Transverse colon (tissue), 4 donors: ENCODE data around the gene CSRP1. TPM values are rescaled to one million over a fixed set of nuclear protein-coding genes. Genes with fewer than 3 reads are reported as not detected.

Experiments used
- DNase-seq: peaks from one replicate; pipeline ENCODE4 v3.0.0-alpha.2; 2019
- H3K27ac ChIP-seq, 4 donors: fragments of 200-600 bp; sonication (generic); 2 replicates each; pipeline ENCODE4 v1.5.1; 2016 to 2018; ENCODE audit warnings: inconsistent platforms in 4 of 4
- H3K27me3 ChIP-seq: fragments of 200-600 bp; sonication (generic); 2 replicates; pipeline ENCODE4 v1.5.1; 2017; ENCODE audit warnings: inconsistent platforms
- H3K36me3 ChIP-seq, 4 donors: fragments of 200-600 bp; sonication (generic); 2 replicates each; pipeline ENCODE4 v1.5.1; 2017 to 2019; ENCODE audit warnings: inconsistent platforms in 4 of 4
- H3K4me1 ChIP-seq, 4 donors: fragments of 200-600 bp; sonication (generic); 2 replicates each; pipeline ENCODE4 v1.5.1; 2017 to 2020; ENCODE audit warnings: inconsistent platforms in 4 of 4
- H3K4me3 ChIP-seq, 4 donors: fragments of 200-600 bp; sonication (generic); 1 replicate in 1 of 4; 2 replicates in 3 of 4; pipeline versions ENCODE4 v1.5.1 to v1.6.1; 2017 to 2019; ENCODE audit warnings: inconsistent platforms in 4 of 4
- H3K9me3 ChIP-seq, 2 donors: fragments of 200-600 bp; sonication (generic); 2 replicates each; pipeline ENCODE4 v1.5.1; 2017 to 2019; ENCODE audit warnings: inconsistent platforms in 2 of 2
- CTCF ChIP-seq, 5 experiments: fragments of 200-600 bp in 3 of 5; fragments of 450-650 bp in 2 of 5; sonication (generic) in 3 of 5; IDR thresholded peaks; 1 replicate in 2 of 5; 2 replicates in 3 of 5; pipeline ENCODE4 v1.5.1; 2016 to 2017; ENCODE audit warnings: antibody characterized with exemption in 5 of 5, inconsistent platforms in 3 of 5, mild to moderate bottlenecking in 2 of 5, moderate library complexity in 1 of 5
- EP300 ChIP-seq: sonication (generic); formaldehyde crosslinking; IDR thresholded peaks from one replicate; pipeline ENCODE4 v1.6.1; 2017; ENCODE audit warnings: antibody characterized with exemption, low read depth
- POLR2A ChIP-seq: fragments of 450-650 bp; IDR thresholded peaks from one replicate; pipeline ENCODE4 v1.6.1; 2016; ENCODE audit warnings: antibody characterized with exemption, mild to moderate bottlenecking, moderate library complexity
- POLR2AphosphoS5 ChIP-seq, 3 donors: sonication (generic); formaldehyde crosslinking; IDR thresholded peaks; one replicate each; pipeline ENCODE4 v1.6.1; 2016; ENCODE audit warnings: antibody characterized with exemption in 3 of 3
- WGBS, 2 donors: methylation state at CpG; one replicate each; pipeline ENCODE4 v1.1.5; 2018; ENCODE audit warnings: low coverage in 1 of 2; 5-methylcytosine and 5-hydroxymethylcytosine counted together
- in situ Hi-C, 4 donors: fragments of 200-750 bp; cut with MboI; loops; one replicate each; pipeline versions ENCODE4 v1.15.0 to v1.15.1; 2017; ENCODE audit warnings: low sequenced_read_pairs in 3 of 4, low pct_ligation_motif_present in 1 of 4, low pct_unique_long_range_greater_than_20kb in 1 of 4
- intact Hi-C: fragments of 100-400 bp; cut with DNase I; formaldehyde crosslinking; loops from one replicate; pipeline ENCODE4 v1.15.1; 2023; ENCODE audit warnings: low total_unique reads
- total RNA-seq, 4 donors: library from RNA; depleted of rRNA; stranded (reverse); fragments of >200 nt; gene quantifications; one replicate each; pipeline ENCODE4 v1.1.0, GENCODE V29; 2016

Gene CSRP1
- total RNA-seq, 4 donors from 2014 or later, result 697 to 1,474 (median 915) TPM

- Histone ChIP-seq H3K4me1 (peaks cover 3 to 10% (median 5%) of the 10 kb centered on the region in 4 donors), H3K27ac (no peak overlapping the region), H3K9me3 (no peaks in the 10 kb centered on the region), H3K27me3 (no peaks in the 10 kb centered on the region), H3K4me3 (no peak overlapping the region), H3K36me3 (no peaks in the 10 kb centered on the region)
- DNase-seq, result no peak
- 91 to 94% methylated on average over 4 to 7 of the region's 7 CpGs for WGBS, 2 donors
- TF ChIP-seq POLR2AphosphoS5 (IDR thresholded peaks at IDR 0.05), result no peak
- in situ Hi-C loops, result no loop called here
- intact Hi-C loops, result no loop called here
These were observed 63.2 kb downstream of the CSRP1 start for GRCh38 chr1:201443747-201444146.

GRCh38 chr1:201436969-201437368 lies 70.0 kb downstream of the CSRP1 start:
- TF ChIP-seq EP300, result no peak
- TF ChIP-seq POLR2AphosphoS5 (IDR thresholded peaks at IDR 0.05), result no peak
- TF ChIP-seq CTCF (IDR thresholded peaks at IDR 0.05), result no peak
- TF ChIP-seq POLR2A, result no peak
- Histone ChIP-seq H3K36me3 (no peaks in the 10 kb centered on the region), H3K27ac (no peak overlapping the region), H3K4me1 (peaks cover 0 to 10% (median 8%) of the 10 kb centered on the region in 4 donors), H3K4me3 (no peak overlapping the region), H3K27me3 (peaks cover 4% of the 10 kb centered on the region), H3K9me3 (no peaks in the 10 kb centered on the region)
- 57% methylated on average over 3 of the region's 3 CpGs; no CpG with 5 or more reads in 1 of the 2 donors for WGBS, 2 donors
- intact Hi-C loops, result no loop called here
- DNase-seq, result no peak
- in situ Hi-C loops, result no loop called here

GRCh38 chr1:201436393-201436792 lies 70.5 kb downstream of the CSRP1 start:
- in situ Hi-C loops (no loop called here), intact Hi-C loops (no loop called here)
- no peak overlapping the region for H3K4me3 ChIP-seq
- no peaks in the 10 kb centered on the region for H3K36me3 ChIP-seq
- H3K27me3 ChIP-seq, result peaks cover 4% of the 10 kb centered on the region
- no peak for DNase-seq
- 61% methylated on average over 6 of the region's 6 CpGs; no CpG with 5 or more reads in 1 of the 2 donors for WGBS, 2 donors
- TF ChIP-seq POLR2AphosphoS5 (IDR thresholded peaks at IDR 0.05) (no peak), POLR2A (no peak), CTCF (IDR thresholded peaks at IDR 0.05) (no peak), EP300 (no peak)
- no peak overlapping the region for H3K27ac ChIP-seq
- H3K9me3 ChIP-seq, result no peaks in the 10 kb centered on the region
- H3K4me1 ChIP-seq, result peaks cover 0 to 10% (median 8%) of the 10 kb centered on the region in 4 donors

- whole genome bisulfite sequencing, 2 donors, result 83% methylated on average over 3 of the region's 3 CpGs; no CpG with 5 or more reads in 1 of the 2 donors
These were observed 72.7 kb downstream of the CSRP1 start for GRCh38 chr1:201434266-201434665.

More at GRCh38 chr1:201434266-201434665, 72.7 kb downstream of the CSRP1 start:
- H3K36me3 ChIP-seq, result no peaks in the 10 kb centered on the region
- peaks cover 0 to 10% (median 8%) of the 10 kb centered on the region in 4 donors for H3K4me1 ChIP-seq
- in situ Hi-C loops (no loop called here), intact Hi-C loops (no loop called here)
- H3K27me3 ChIP-seq, result peaks cover 4% of the 10 kb centered on the region
- H3K27ac ChIP-seq, result no peak overlapping the region
- H3K4me3 ChIP-seq, result no peak overlapping the region
- TF ChIP-seq POLR2A (no peak), EP300 (no peak), CTCF (IDR thresholded peaks at IDR 0.05) (no peak), POLR2AphosphoS5 (IDR thresholded peaks at IDR 0.05) (no peak)
- DNase-seq, result no peak
- no peaks in the 10 kb centered on the region for H3K9me3 ChIP-seq
